RWPE1 (cell line): Measurements from ENCODE around the gene APBA3.

Source experiments
- CTCF ChIA-PET: fragments of 350-600 bp; sonication (Branson Sonifier 250); formaldehyde crosslinking; extraction: SDS; loops from one replicate; lab custom pipeline; 2021; lab: Yijun Ruan, JAX
- POLR2A ChIA-PET: fragments of 400-600 bp; formaldehyde crosslinking; extraction: SDS; loops from one replicate; lab custom pipeline; 2020; ENCODE audit warnings: antibody characterized with exemption; ENCODE audit not compliant: low non-redundant PET; lab: Yijun Ruan, JAX
- DNase-seq: peaks from one replicate; pipeline ENCODE4 v3.0.0; 2012; ENCODE audit warnings: low spot score
- H3K27ac ChIP-seq: fragments of 450-650 bp; 2 replicates; pipeline ENCODE4 v1.5.1; 2017
- TF ChIP-seq, protein P1 (sequence below): fragments of 450-650 bp; conservative IDR thresholded peaks from 2 replicates; pipeline ENCODE4 v1.5.1; 2017; ENCODE audit warnings: low read depth, mild to moderate bottlenecking

APBA3 gene

DNA sequence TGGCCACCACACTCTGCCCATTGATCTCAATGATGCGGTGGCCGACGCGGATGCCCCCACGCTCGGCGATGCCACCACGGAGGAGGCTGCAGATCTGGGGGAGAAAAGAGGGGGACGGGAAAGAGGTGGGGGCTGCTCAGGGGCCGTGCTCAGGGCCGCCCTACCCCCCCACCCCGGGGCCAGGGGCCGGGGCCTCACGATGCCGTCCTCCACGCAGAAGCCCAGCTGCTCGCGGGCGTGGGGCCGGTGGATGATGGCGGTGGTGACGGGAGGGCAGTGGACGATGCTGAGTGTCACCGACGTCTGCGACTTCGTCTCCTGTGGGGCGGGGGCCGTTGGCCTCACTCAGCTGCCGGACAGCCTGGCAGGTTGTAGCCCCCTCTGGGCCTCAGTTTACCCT is 10.3 kb downstream of the APBA3 start:
- H3K27ac ChIP-seq, result no peak overlapping the region
- CTCF ChIA-PET, result no interaction called here
- TF ChIP-seq, protein P1, sequence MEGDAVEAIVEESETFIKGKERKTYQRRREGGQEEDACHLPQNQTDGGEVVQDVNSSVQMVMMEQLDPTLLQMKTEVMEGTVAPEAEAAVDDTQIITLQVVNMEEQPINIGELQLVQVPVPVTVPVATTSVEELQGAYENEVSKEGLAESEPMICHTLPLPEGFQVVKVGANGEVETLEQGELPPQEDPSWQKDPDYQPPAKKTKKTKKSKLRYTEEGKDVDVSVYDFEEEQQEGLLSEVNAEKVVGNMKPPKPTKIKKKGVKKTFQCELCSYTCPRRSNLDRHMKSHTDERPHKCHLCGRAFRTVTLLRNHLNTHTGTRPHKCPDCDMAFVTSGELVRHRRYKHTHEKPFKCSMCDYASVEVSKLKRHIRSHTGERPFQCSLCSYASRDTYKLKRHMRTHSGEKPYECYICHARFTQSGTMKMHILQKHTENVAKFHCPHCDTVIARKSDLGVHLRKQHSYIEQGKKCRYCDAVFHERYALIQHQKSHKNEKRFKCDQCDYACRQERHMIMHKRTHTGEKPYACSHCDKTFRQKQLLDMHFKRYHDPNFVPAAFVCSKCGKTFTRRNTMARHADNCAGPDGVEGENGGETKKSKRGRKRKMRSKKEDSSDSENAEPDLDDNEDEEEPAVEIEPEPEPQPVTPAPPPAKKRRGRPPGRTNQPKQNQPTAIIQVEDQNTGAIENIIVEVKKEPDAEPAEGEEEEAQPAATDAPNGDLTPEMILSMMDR, result no peak
- POLR2A ChIA-PET, result no interaction called here
- no peak for DNase-seq

DNA sequence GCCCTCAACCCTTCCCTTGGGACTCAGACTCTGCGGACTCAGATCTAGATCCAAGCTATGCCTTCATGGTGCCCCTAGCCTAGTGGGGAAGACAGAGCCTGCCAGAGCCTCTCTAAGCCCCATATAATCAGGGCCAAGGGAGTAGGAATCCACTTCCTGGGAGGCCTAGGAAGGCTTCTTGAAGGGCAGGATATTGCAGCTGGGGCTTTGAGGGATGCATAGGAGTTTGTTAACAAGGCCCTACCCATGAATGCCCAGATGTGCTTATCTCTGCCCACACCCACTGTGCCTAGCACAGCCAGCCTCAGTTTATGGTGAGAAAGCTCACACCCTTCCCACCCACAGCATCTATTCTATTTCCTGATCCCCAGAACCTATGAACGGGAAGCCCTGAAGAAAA is 11.3 kb downstream of the APBA3 start:
- POLR2A ChIA-PET, result no interaction called here
- CTCF ChIA-PET, result no interaction called here

DNA sequence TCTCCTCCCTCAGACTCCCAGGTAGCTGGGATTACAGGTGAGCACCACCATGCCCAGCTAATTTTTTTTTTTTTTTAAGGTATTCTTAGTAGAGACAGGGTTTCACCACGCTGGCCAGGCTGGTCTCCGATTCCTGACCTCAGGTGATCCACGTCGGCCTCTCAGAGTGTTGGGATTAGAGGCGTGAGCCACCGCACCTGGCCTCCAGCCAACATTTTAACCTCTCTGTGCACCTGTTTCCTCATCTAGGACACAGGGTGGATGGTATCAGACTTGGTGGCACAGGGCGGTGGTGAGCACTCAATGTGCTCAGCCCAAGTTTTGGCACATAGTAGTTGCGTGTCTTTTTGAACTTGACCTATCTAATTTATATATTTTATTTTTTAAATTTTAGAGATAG is 12.5 kb downstream of the APBA3 start:
- POLR2A ChIA-PET, result interaction anchor here (0.5 kb wide), 1 partner anchor 581 kb away, joined by 5 read pairs; no protein-coding TSS in a partner anchor
- no peak overlapping the region for H3K27ac ChIP-seq
- DNase-seq, result no peak
- TF ChIP-seq, protein P1, result no peak
- CTCF ChIA-PET, result no interaction called here

More for the DNA sequence above, 11.3 kb downstream of the APBA3 start:
- TF ChIP-seq, protein P1, result no peak
- H3K27ac ChIP-seq, result no peak overlapping the region
- no peak for DNase-seq

DNA sequence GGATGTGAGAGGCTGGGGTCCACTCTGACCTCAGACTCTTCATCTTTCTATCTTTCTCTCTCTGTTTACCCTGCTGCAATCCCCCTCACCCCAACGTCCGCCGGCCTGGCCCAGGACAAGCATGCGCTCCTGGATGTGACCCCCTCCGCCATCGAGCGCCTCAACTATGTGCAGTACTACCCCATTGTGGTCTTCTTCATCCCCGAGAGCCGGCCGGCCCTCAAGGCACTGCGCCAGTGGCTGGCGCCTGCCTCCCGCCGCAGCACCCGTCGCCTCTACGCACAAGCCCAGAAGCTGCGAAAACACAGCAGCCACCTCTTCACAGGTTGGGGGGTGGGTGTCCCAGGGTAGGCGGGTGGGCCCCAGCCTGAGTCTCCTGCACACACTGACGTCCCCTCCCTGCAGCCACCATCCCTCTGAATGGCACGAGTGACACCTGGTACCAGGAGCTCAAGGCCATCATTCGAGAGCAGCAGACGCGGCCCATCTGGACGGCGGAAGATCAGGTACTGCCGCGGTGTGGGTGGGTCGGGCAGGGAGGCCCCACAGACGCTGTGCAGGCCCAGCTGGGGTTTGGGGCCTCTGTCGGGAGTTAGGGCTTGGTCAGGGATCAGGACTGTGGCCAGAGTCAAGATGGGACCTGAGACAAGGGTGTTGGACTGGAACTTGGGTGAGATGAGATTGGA is 15.0 kb downstream of the APBA3 start:
- POLR2A ChIA-PET, result no interaction called here
- H3K27ac ChIP-seq, result no peak overlapping the region
- CTCF ChIA-PET, result interaction anchor here (0.7 kb wide), 1 partner anchor 102 kb away, joined by 3 read pairs; no protein-coding TSS in a partner anchor
- no peak for DNase-seq
- TF ChIP-seq, protein P1, result no peak

DNA sequence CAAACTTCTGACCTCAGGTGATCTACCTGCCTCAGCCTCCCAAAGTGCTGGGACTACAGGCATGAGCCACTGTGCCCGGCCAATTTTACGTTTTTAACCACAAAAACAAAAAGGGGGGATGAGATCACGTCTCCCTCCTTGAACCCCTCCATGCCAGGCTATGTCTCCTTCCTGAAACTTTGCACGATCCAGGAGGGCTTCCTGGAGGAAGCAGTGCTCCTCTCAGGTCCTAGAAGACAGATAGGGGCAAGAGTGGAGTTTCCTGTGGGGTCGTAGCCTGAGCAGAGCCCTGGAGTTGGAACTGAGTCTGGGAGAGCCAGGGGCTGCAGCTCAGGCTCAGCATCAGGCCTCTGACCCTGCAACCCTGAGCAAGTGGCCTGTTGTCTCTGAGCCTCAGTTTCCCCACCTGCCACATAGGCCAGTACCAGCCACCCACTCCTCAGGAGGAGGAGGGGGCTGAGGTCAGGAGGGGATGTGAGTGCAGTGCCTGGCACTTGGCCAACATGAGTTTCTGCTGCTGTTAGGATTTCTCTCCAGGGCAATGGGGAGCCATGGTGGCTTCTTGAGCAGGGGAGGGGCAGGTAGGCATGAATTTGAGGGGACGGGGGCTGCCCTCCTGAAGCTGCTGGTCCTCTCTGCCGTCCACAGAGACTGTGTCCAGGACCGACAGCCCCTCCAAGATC is 16.0 kb downstream of the APBA3 start:
- H3K27ac ChIP-seq, result no peak overlapping the region
- CTCF ChIA-PET, result no interaction called here
- TF ChIP-seq, protein P1, result no peak
- POLR2A ChIA-PET, result no interaction called here
- no peak for DNase-seq

DNA sequence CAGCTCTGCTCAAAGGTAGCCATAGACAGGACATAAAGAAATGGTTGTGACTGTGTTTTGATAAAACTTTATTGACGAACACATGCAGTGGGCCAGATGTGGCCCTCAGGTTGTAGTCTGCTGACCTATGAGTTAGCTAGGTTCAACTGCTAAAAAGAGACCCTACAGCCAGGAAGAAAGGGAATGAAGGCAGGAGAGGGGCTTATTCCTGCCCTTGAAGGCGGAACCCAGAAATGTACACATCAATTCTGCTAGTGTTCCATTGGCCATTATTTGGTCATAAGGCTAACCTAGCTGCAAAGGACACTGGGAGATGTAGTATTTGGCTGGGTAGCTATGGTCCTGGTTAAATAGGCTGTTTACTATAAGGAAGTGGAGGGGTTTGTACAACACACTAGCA is 18.0 kb downstream of the APBA3 start:
- DNase-seq, result peak; percentile 35
- no peak overlapping the region for H3K27ac ChIP-seq
- CTCF ChIA-PET, result no interaction called here
- TF ChIP-seq, protein P1, result no peak
- POLR2A ChIA-PET, result interaction anchor here (0.6 to 0.7 kb wide), 2 partner anchors 19 to 162 kb away, joined by 3 to 5 read pairs; no protein-coding TSS in a partner anchor
